ENCODE results near the gene CPT1A. TPM values are rescaled to one million over a fixed set of nuclear protein-coding genes. Genes with fewer than 3 reads are reported as not detected.
"Not testable (repeated sequence)": the region's sequence is repeated elsewhere in the genome, so short reads cannot be mapped to it uniquely, and the experiment has no call there.

The CPT1A gene
- total RNA-seq: 77.1 TPM
- long read RNA-seq, full-length matches to known transcripts: 5 of 11 reads
- long read RNA-seq, partial matches to known transcripts: 2 of 11 reads
- long read RNA-seq, other reads (novel, unspliced or antisense): 4 of 11 reads

DNA sequence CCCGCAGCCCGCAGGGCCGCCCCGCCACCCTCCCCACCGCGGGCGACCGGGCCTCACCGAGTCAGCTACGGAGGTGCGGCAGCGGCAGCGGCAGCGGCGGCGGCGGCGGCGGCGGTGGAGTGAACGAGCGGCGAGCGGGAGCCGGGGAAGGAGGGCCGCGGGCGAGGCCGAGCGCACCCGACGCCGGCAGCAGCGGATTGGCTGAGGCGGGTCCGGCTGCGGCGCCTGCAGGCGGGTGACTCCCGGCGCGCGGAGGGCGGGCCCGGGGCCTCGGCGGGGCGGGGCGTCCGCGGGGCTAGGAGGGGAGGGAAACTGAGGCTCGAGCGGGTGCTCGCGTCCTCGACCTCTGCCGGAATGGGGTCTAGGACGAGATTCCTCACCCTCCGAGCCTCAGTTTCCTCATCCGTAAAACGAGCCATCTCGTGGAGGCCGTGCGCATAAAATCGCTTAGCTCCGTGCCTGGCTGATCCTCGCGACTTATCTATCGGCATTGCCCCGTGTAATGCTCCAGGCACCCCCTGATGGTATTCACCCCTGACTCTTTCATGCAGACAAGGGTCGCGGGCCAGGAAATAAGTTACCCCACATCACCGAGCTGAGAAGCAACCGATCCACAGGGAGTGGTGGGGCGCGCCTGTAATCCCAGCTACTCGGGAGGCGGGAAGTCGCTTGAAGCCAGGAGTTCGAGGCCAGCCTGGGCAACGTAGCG, at the start of gene CPT1A:
CPT1A (minus strand) TSS at position 199 of the 709 bp plus-strand sequence. CDS start 26,442 bp downstream, outside the sequence.
- DNase-seq (peak; percentile 90), ATAC-seq (ENCODE audit: poor library complexity) (peak; percentile 55)
- intact Hi-C loops (cut with DNase I): no loop called here

DNA sequence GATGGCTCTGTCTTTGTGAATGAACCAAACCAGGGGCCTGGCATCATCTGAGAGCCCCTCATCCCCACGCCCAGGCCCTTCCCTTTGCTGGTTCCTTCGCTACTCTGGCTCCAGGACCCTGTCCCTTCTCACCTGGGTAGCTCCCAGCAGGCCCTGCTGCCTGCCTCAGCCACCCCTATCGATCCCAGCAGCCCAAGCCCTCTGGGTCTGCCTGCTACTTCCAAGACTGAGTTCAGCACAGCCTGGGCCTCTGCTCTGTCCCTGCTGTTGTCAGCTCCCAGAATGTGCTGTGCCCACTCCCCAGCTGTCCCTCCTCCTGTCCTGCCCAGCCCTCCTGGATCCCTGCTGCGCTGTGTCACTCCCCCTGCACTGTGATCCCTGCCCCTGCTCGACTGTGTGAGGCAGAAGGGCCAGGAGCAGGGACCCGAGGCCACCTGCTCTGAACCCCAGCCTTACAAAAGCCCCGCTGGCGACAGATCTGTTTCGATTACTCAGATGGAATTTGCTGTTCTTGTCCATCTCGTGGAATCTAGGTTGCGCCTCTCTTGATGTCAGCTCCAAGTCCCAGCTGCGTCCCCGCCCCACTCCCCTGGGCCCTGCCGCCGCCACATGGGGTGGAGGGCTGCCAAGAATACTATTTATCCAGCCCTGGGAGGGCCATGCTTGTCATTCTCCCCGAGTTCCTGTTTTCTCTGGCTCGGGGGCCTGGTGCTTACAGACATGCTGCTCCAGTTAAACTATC, 48.9 kb upstream of the CPT1A start:
- intact Hi-C loops (cut with DNase I): no loop called here
- peak; percentile 92 for DNase-seq
- ATAC-seq (ENCODE audit: poor library complexity): peak; percentile 95

DNA sequence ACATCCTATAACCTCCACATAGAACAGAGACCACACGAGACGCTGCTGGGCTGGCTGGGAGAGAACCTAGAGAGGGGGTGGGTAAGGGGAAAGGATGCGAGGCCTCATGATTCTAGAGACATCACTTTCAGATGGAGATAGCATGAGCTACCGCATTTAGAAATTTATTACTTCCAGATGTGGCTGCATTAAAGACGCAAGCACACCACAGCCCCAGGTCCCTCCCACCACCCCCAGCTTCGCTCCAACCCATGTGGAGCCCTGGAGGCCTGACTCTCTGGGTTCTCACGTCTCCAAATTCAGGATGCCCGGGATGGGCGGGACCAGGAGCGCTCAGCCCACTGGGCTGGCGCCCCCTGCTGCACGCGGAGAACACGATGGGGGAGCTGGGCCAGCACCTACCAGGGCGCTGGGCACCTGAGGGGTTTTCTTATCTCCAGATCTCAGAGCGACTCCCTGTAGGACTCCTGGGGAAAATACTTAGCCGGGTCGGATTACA, 48.3 kb upstream of the CPT1A start:
- intact Hi-C loops (cut with DNase I): no loop called here

DNA sequence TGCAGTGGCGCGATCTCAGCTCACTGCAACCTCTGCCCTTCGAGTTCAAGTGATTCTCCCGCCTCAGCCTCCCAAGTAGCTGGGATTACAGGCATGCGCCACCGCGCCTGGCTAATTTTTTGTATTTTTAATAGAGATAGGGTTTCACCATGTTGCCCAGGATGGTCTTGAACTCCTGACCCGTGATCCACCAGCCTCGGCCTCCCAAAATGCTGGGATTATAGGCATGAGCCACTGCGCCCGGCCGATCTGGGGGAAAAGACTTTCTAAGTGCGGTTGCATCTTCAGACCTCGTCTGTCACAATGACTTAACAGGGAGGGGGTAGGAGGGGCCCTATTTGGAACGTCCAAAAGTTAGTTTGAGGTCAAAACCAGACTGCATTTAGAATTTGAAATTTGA, 43.1 kb upstream of the CPT1A start:
- intact Hi-C loops (cut with DNase I); ATAC-seq (ENCODE audit: poor library complexity); DNase-seq: not testable (repeated sequence)

More for the DNA sequence above, 48.3 kb upstream of the CPT1A start:
- ATAC-seq (ENCODE audit: poor library complexity) (peak; percentile 78), DNase-seq (peak; percentile 81)

DNA sequence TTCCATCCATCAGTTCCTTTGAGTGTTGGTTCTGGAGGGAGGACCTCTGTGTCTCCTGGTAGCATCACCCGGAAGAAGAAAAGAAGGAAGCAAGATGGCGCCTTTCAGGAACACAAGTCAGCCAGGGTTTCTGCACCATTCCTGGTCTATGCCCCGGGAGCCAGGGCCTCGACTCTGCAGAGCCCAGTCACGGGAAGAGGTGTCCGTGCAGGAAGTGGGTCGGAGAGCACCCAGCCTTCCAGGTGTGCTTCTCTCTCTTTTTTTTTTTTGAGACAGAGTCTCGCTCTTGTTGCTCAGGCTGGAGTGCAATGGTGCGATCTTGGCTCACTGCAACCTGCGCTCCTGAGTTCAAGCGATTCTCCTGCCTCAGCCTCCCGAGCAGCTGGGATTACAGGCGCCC, 40.7 kb upstream of the CPT1A start:
- DNase-seq: no peak
- intact Hi-C loops (cut with DNase I): no loop called here
- no peak for ATAC-seq (ENCODE audit: poor library complexity)

DNA sequence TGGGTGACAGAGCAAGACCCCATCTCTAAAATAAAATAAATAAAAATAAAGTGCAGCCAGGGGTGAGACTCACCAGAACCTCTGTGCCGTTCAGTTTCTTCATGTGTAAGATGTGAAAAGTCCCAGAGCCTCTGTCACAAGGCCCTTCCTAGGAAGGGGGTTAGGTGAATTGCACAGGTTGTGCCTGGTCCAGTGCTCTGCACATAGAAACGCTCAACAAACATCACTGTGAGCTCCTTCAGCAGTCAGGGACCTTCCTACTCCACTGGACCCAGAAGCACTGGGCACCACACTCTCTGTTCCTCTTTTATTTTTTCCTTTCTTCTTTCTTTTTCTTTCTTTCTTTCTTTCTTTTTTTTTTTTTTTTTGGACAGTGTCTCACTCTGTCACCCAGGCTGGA, 39.6 kb upstream of the CPT1A start:
- intact Hi-C loops (cut with DNase I): no loop called here

DNA sequence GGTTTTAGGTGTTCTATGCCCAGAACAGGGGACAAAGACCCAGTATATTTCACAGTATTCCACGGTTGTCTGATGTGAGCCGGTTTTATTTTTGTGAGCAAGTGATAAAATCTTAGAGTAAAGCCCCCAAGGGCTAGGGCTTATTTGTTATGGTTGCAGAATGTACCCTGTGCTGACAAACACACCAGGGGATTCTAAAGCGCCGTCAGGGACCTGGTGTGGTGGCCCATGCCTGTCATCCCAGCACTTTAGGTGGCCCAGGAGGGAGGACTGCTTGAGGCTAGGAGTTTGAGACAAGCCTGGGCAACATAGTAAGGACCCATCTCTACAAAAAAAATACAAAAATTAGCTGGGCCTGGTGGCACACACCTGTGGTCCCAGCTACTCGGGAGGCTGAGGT, 39.1 kb upstream of the CPT1A start:
- DNase-seq (no peak), ATAC-seq (ENCODE audit: poor library complexity) (no peak)
- intact Hi-C loops (cut with DNase I): no loop called here

More for the DNA sequence above, 39.6 kb upstream of the CPT1A start:
- DNase-seq (no peak), ATAC-seq (ENCODE audit: poor library complexity) (no peak)

DNA sequence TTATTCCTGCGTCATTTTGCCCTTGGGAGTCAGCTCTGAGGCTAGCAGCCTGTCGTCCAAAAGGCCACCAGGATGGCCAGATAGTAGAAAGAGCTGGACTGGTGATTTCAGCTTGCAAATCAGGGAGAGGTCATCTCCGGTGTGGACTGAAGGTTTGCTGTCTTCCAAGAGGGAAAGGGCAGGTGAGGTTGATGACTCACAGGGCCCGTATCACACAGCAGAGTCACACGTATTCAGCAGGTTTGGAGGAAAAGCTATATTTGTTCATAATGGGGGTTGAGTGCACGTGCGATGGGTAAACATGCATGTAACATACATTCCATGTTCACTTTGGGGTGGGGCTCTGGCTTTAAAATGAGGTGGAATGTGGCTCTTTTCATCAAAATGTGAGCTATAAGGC, 36.3 kb upstream of the CPT1A start:
- ATAC-seq (ENCODE audit: poor library complexity): no peak
- intact Hi-C loops (cut with DNase I): no loop called here
- DNase-seq: no peak

DNA sequence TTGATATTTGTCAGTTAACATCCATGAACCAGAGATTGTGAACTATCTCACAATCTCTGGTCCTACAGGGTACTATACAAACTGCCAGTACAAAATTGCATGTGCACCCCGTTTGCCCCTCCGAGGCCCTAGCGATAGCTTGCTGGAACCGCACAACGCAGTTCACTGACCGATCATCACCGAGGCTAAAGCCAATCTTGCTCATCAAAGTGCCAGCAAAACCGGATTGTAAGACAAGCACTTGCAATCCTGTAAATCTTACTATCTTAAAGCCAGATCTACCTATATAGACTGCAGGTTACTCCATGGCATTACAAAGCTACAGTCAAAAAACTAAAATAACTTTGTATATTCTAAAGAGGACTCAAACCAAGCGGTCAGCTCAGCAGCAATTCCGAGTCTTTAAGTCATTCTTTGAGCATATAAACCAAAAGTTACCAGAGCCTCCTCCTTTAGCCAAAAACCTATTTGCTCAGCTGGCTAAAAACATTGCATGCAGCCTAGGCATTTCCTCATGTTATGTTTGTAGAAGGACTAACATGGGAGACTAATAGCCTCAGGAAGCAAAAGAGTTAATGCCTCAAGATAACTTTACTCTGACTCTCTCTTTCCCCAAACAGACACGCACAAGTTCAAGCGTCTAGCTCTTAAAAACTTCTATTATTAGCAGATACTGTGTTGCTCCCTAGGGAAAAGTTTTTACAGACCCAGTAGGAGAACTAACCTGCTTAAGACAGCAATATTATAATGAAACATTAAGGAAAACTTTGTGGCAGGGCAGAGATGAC, 30.7 kb upstream of the CPT1A start:
- intact Hi-C loops (cut with DNase I): no loop called here
- peak; percentile 46 for ATAC-seq (ENCODE audit: poor library complexity)
- no peak for DNase-seq

DNA sequence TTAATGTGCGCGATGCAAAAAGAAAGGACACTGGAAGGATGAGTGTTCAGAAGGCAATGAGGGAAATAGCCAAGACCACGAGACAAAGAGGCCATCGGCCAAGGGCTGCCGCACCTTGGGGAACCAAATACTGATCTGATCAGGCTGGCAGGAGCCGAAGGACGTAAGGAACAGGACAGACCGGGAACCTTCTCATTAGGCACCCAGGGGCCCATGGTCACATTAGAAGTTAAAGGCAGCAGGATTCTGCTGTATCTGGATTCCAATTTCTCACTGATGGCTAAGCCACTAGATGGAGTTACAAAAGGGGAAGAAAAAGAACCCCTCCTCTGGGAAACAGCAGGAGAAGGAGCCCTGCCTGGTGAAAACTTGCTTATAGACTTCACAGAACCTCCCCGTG, 28.8 kb upstream of the CPT1A start:
- intact Hi-C loops (cut with DNase I): no loop called here
- ATAC-seq (ENCODE audit: poor library complexity): peak; percentile 39
- DNase-seq: no peak

DNA sequence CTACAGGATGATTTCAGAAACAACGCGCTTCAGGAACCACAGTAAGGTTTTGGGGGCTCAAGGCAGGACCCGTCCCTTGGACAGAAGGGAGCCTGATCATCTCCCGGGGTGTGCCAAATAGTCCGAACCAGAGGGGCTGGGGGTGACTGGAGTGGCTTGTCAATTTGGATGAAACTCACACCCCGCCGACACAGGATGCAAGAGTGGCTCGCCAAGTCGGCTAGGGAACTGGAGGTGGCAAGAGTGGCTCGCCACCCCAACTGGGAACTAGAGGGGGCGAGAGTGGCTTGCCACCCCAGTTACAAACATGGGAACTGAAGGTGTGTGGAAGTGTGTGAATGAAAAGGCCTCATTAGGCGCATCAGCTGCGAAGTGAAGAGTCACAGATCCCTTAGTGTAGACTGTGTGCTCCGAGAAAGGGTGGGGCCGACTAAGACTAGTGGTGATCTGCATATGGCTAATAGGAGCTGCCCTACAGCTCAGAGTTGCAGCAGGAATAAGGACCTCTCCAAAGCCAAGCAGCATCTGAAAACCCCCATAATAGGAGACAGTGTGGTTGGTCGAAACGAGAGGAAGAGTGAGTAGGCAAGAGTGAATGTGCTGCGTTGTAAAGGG, 26.6 kb upstream of the CPT1A start:
- DNase-seq (no peak), ATAC-seq (ENCODE audit: poor library complexity) (no peak)
- intact Hi-C loops (cut with DNase I): no loop called here

DNA sequence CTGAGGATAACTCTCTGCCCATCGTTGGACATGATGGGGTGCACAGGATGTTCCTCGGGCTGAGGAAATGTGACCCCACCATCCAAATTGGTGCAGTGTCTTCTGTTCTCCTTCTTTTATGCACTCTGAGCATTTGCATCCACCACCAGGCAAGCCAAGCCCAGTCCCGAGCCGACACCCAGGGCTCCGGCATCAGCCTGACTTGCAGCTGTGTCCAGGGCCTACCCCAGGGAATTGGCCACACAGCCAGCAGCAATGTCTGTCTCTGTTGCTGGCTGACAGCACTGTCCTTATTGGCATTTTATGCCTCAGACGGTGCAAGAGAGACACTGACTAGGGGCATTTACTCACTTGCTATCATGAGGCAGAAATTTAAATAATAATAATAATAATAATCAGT, 25.4 kb upstream of the CPT1A start:
- ATAC-seq (ENCODE audit: poor library complexity) (no peak), DNase-seq (no peak)

DNA sequence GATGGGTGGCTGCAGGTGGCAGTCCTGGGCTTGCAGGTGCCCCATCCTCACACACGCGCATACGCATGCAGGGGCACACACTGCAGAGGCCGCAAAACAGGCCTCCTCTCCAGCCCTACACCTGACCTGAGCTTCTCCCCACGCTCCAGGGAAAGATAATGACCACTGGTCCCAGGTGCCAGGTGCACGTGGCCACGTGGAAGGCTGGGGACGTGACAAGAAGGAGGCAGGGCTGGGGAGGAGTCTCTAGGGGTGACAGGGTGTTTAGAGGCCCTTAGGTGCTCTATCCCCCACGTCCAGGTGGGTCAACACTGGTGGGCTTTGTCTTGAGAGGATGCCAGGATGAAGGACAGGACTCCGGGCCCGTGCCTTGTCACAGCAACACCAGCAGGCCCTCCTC, 23.5 kb upstream of the CPT1A start:
- ATAC-seq (ENCODE audit: poor library complexity) (no peak), DNase-seq (no peak)
- intact Hi-C loops (cut with DNase I): no loop called here

More for the DNA sequence above, 25.4 kb upstream of the CPT1A start:
- intact Hi-C loops (cut with DNase I): no loop called here

DNA sequence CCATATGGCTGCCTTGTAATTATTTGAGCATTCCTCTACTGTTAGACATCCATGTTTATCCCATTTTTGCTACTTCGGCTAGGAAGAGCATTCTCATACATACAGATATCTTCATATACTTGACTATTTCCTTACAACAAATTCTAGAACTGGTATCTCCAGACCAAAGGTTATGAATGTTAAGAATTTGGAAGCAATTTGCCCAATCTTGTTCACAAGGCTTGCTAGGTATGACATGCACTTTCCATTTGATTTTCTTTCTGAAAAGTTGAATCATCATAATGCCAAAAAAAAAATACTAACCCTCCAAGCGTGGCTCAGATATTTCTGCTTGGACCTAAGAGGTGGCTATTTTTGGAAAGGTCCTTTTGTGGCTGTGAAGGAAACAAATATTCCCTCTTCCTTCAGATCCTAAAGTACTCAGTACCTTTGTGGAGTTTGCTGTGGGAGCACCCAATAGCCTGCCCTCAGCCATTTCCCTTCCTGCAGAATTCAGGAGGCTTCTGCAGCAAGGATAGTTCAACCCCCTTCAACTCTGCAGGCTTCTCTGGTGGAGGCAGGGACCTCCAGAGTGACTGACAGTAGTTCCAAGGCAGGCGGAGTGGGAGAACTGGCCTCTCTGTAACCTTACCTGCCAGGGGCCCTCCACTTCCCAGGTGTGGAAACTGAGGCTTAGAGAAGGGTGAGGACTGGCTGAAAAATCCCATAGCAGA, 22.0 kb upstream of the CPT1A start:
- intact Hi-C loops (cut with DNase I): no loop called here
- ATAC-seq (ENCODE audit: poor library complexity): no peak
- DNase-seq: no peak

DNA sequence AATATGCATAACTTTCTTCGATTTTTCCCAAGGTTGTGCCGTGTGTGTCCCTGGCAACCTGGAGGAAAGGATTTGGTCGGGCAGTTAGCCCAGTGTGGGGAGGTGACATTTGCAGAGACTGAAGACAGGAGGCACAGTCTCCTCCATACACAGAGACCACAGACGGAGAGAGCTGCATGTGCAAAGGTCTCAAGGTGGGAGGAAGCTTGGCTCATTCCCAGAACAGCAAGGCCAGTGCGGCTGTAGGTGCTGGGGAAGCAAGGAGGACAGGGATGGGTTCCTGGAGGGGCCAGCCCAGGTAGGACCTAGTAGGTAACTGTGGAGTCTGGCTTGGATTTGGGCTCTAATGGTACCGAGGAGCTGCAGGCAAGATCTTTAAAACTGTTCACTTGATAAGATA, 20.7 kb upstream of the CPT1A start:
- DNase-seq (no peak), ATAC-seq (ENCODE audit: poor library complexity) (no peak)
- intact Hi-C loops (cut with DNase I): no loop called here

DNA sequence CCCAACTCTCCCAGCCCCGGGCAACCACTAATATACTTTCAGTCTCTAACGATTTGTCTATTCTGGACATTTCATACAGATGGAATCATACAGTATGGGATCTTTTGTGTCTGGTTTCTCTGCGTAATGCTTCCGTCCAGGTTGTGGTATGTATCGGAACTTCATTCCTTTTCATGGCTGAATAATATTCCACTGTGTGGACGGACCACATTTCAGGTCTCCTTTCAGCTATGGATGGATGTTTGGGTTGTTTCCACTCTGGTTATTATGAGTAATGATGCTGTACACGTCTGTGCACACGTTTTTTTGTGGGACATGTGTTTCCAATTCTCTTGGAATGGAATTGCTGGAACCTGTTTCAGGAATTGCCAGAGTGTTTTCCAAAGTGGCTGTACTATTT, 17.4 kb upstream of the CPT1A start:
- intact Hi-C loops (cut with DNase I): no loop called here
- ATAC-seq (ENCODE audit: poor library complexity): no peak
- no peak for DNase-seq

DNA sequence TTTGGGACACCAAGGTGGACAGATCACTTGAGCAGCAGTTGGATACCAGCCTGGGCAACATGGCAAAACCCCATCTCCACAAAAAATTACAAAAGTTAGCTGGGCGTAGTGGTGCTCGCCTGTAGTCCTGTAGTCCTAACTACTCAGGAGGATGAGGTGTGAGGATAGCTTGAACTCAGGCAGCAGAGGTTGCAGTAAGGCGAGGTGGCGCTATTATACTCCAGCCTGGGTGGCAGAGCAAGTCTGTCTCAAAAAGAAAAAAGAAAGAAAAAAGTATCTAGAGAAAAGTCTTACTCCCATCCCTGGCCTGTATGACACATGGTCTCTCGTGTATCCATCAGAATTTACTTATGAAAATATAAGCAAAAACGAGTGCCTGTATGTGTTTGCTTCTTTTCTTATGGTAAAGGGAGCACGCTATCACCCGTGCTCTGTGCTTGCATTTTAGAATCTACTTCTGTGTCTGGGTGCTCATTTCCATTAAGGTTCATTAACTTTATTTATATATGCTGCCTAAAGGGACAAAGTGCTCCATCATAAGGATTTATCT, 15.4 kb upstream of the CPT1A start:
- ATAC-seq (ENCODE audit: poor library complexity): no peak
- intact Hi-C loops (cut with DNase I): no loop called here
- DNase-seq: no peak
